ENCODE measurements around the gene PFN4. TPM values are rescaled to one million over a fixed set of nuclear protein-coding genes. Genes with fewer than 3 reads are reported as not detected.
A peak's percentile ranks its signal among the peaks of the same experiment; 100 is the strongest.

Gene PFN4
- polyA plus RNA-seq (2013, experiment 1 of 4), result not detected
- polyA plus RNA-seq (2013, experiment 2 of 4), result 0.82 TPM
- polyA plus RNA-seq (2013, experiment 3 of 4), result 0.37 TPM
- polyA plus RNA-seq (2013, experiment 4 of 4), result 0.32 TPM

- Histone ChIP-seq H3K4me1 (ENCODE audit: control insufficient read depth, insufficient read depth, low read length) (no peaks in the 10 kb centered on the region), H3K36me3 (ENCODE audit: control insufficient read depth, insufficient read depth, low read length) (no peaks in the 10 kb centered on the region), H3K27ac (ENCODE audit: insufficient read depth, low read depth, low read length, poor library complexity, severe bottlenecking) (peak within 1 kb of the TSS; percentile 72), H3K4me3 (ENCODE audit: insufficient read depth, low read depth, low read length) (peak within 1 kb of the TSS; percentile 68), H3K9me3 (ENCODE audit: control insufficient read depth, low read length) (no peaks in the 10 kb centered on the region), H3K27me3 (ENCODE audit: control insufficient read depth, insufficient read depth, low read length, poor library complexity, severe bottlenecking) (no peaks in the 10 kb centered on the region)
- 1% methylated on average over 103 of the region's 103 CpGs for WGBS, 2 experiments
Measured at GRCh38 chr2:24123195-24123921, at the start of gene PFN4, which contains the start of gene FAM228B. Gene PFN4, minus strand, starts transcription at chr2:24123334. Its CDS starts 799 bp downstream, at chr2:24122535. Gene FAM228B, plus strand, starts transcription at chr2:24123469. Its CDS starts 893 bp downstream, at chr2:24124362.

GRCh38 chr2:24169023-24169422, 45.9 kb upstream of the PFN4 start:
- H3K36me3 ChIP-seq (ENCODE audit: control insufficient read depth, insufficient read depth, low read length), result no peaks in the 10 kb centered on the region
- no peaks in the 10 kb centered on the region for H3K9me3 ChIP-seq (ENCODE audit: control insufficient read depth, low read length)
- H3K4me1 ChIP-seq (ENCODE audit: control insufficient read depth, insufficient read depth, low read length), result no peaks in the 10 kb centered on the region
- H3K27ac ChIP-seq (ENCODE audit: insufficient read depth, low read depth, low read length, poor library complexity, severe bottlenecking), result no peak overlapping the region
- WGBS, 2 experiments, result 87 to 88% methylated on average over 5 of the region's 5 CpGs
- H3K27me3 ChIP-seq (ENCODE audit: control insufficient read depth, insufficient read depth, low read length, poor library complexity, severe bottlenecking), result no peaks in the 10 kb centered on the region
- no peak overlapping the region for H3K4me3 ChIP-seq (ENCODE audit: insufficient read depth, low read depth, low read length)

- H3K4me3 ChIP-seq (ENCODE audit: insufficient read depth, low read depth, low read length), result no peak overlapping the region
- no peaks in the 10 kb centered on the region for H3K9me3 ChIP-seq (ENCODE audit: control insufficient read depth, low read length)
- WGBS, 2 experiments, result 57 to 63% methylated on average over 8 of the region's 8 CpGs
- no peak overlapping the region for H3K27ac ChIP-seq (ENCODE audit: insufficient read depth, low read depth, low read length, poor library complexity, severe bottlenecking)
- H3K27me3 ChIP-seq (ENCODE audit: control insufficient read depth, insufficient read depth, low read length, poor library complexity, severe bottlenecking), result no peaks in the 10 kb centered on the region
- no peaks in the 10 kb centered on the region for H3K4me1 ChIP-seq (ENCODE audit: control insufficient read depth, insufficient read depth, low read length)
- H3K36me3 ChIP-seq (ENCODE audit: control insufficient read depth, insufficient read depth, low read length), result peaks cover 8% of the 10 kb centered on the region
Measured at GRCh38 chr2:24164416-24164973, 41.4 kb upstream of the PFN4 start.

- no peaks in the 10 kb centered on the region for H3K9me3 ChIP-seq (ENCODE audit: control insufficient read depth, low read length)
- no peak overlapping the region for H3K27ac ChIP-seq (ENCODE audit: insufficient read depth, low read depth, low read length, poor library complexity, severe bottlenecking)
- H3K4me3 ChIP-seq (ENCODE audit: insufficient read depth, low read depth, low read length), result no peak overlapping the region
- H3K27me3 ChIP-seq (ENCODE audit: control insufficient read depth, insufficient read depth, low read length, poor library complexity, severe bottlenecking), result no peaks in the 10 kb centered on the region
- WGBS, 2 experiments, result 90 to 96% methylated on average over 2 of the region's 2 CpGs
- H3K4me1 ChIP-seq (ENCODE audit: control insufficient read depth, insufficient read depth, low read length), result no peaks in the 10 kb centered on the region
- H3K36me3 ChIP-seq (ENCODE audit: control insufficient read depth, insufficient read depth, low read length), result peaks cover 8% of the 10 kb centered on the region
Measured at GRCh38 chr2:24163601-24164000, 40.5 kb upstream of the PFN4 start.

- Histone ChIP-seq H3K9me3 (ENCODE audit: control insufficient read depth, low read length) (no peaks in the 10 kb centered on the region), H3K27ac (ENCODE audit: insufficient read depth, low read depth, low read length, poor library complexity, severe bottlenecking) (no peak overlapping the region), H3K4me1 (ENCODE audit: control insufficient read depth, insufficient read depth, low read length) (no peaks in the 10 kb centered on the region), H3K36me3 (ENCODE audit: control insufficient read depth, insufficient read depth, low read length) (peaks cover 8% of the 10 kb centered on the region), H3K4me3 (ENCODE audit: insufficient read depth, low read depth, low read length) (no peak overlapping the region), H3K27me3 (ENCODE audit: control insufficient read depth, insufficient read depth, low read length, poor library complexity, severe bottlenecking) (no peaks in the 10 kb centered on the region)
- WGBS, 2 experiments, result 93 to 94% methylated on average over 2 of the region's 3 CpGs
Measured at GRCh38 chr2:24163186-24163585, 40.1 kb upstream of the PFN4 start.

- Histone ChIP-seq H3K4me3 (ENCODE audit: insufficient read depth, low read depth, low read length) (no peak overlapping the region), H3K9me3 (ENCODE audit: control insufficient read depth, low read length) (no peaks in the 10 kb centered on the region), H3K36me3 (ENCODE audit: control insufficient read depth, insufficient read depth, low read length) (peaks cover 8% of the 10 kb centered on the region), H3K27me3 (ENCODE audit: control insufficient read depth, insufficient read depth, low read length, poor library complexity, severe bottlenecking) (no peaks in the 10 kb centered on the region), H3K4me1 (ENCODE audit: control insufficient read depth, insufficient read depth, low read length) (no peaks in the 10 kb centered on the region), H3K27ac (ENCODE audit: insufficient read depth, low read depth, low read length, poor library complexity, severe bottlenecking) (no peak overlapping the region)
- WGBS, 2 experiments, result 100% methylated on average over 1 of the region's 1 CpG; no CpG with 5 or more reads in 1 of the 2 experiments
Measured at GRCh38 chr2:24162494-24162893, 39.4 kb upstream of the PFN4 start.

- Histone ChIP-seq H3K27ac (ENCODE audit: insufficient read depth, low read depth, low read length, poor library complexity, severe bottlenecking) (no peak overlapping the region), H3K4me3 (ENCODE audit: insufficient read depth, low read depth, low read length) (no peak overlapping the region), H3K9me3 (ENCODE audit: control insufficient read depth, low read length) (no peaks in the 10 kb centered on the region), H3K36me3 (ENCODE audit: control insufficient read depth, insufficient read depth, low read length) (peaks cover 8% of the 10 kb centered on the region), H3K27me3 (ENCODE audit: control insufficient read depth, insufficient read depth, low read length, poor library complexity, severe bottlenecking) (no peaks in the 10 kb centered on the region), H3K4me1 (ENCODE audit: control insufficient read depth, insufficient read depth, low read length) (no peaks in the 10 kb centered on the region)
Measured at GRCh38 chr2:24160761-24161160, 37.6 kb upstream of the PFN4 start.

GRCh38 chr2:24159708-24160107, 36.6 kb upstream of the PFN4 start:
- H3K27me3 ChIP-seq (ENCODE audit: control insufficient read depth, insufficient read depth, low read length, poor library complexity, severe bottlenecking), result no peaks in the 10 kb centered on the region
- no peaks in the 10 kb centered on the region for H3K4me1 ChIP-seq (ENCODE audit: control insufficient read depth, insufficient read depth, low read length)
- no peaks in the 10 kb centered on the region for H3K9me3 ChIP-seq (ENCODE audit: control insufficient read depth, low read length)
- no peak overlapping the region for H3K4me3 ChIP-seq (ENCODE audit: insufficient read depth, low read depth, low read length)
- H3K36me3 ChIP-seq (ENCODE audit: control insufficient read depth, insufficient read depth, low read length), result peaks cover 8% of the 10 kb centered on the region
- no peak overlapping the region for H3K27ac ChIP-seq (ENCODE audit: insufficient read depth, low read depth, low read length, poor library complexity, severe bottlenecking)
- 93 to 98% methylated on average over 3 to 4 of the region's 4 CpGs for WGBS, 2 experiments

GRCh38 chr2:24158131-24158530, 35.0 kb upstream of the PFN4 start:
- Histone ChIP-seq H3K9me3 (ENCODE audit: control insufficient read depth, low read length) (no peaks in the 10 kb centered on the region), H3K36me3 (ENCODE audit: control insufficient read depth, insufficient read depth, low read length) (peaks cover 8% of the 10 kb centered on the region), H3K4me1 (ENCODE audit: control insufficient read depth, insufficient read depth, low read length) (no peaks in the 10 kb centered on the region), H3K4me3 (ENCODE audit: insufficient read depth, low read depth, low read length) (no peak overlapping the region), H3K27ac (ENCODE audit: insufficient read depth, low read depth, low read length, poor library complexity, severe bottlenecking) (no peak overlapping the region), H3K27me3 (ENCODE audit: control insufficient read depth, insufficient read depth, low read length, poor library complexity, severe bottlenecking) (no peaks in the 10 kb centered on the region)
- 92 to 95% methylated on average over 5 of the region's 5 CpGs for WGBS, 2 experiments

GRCh38 chr2:24153478-24153877, 30.3 kb upstream of the PFN4 start:
- H3K9me3 ChIP-seq (ENCODE audit: control insufficient read depth, low read length), result no peaks in the 10 kb centered on the region
- no peaks in the 10 kb centered on the region for H3K27me3 ChIP-seq (ENCODE audit: control insufficient read depth, insufficient read depth, low read length, poor library complexity, severe bottlenecking)
- no peaks in the 10 kb centered on the region for H3K4me1 ChIP-seq (ENCODE audit: control insufficient read depth, insufficient read depth, low read length)
- no peaks in the 10 kb centered on the region for H3K36me3 ChIP-seq (ENCODE audit: control insufficient read depth, insufficient read depth, low read length)
- H3K4me3 ChIP-seq (ENCODE audit: insufficient read depth, low read depth, low read length), result no peak overlapping the region
- H3K27ac ChIP-seq (ENCODE audit: insufficient read depth, low read depth, low read length, poor library complexity, severe bottlenecking), result no peak overlapping the region
- WGBS, 2 experiments, result 83 to 91% methylated on average over 4 of the region's 4 CpGs
